ENCODE measurements around the gene CLINT1. TPM values are rescaled to one million over a fixed set of nuclear protein-coding genes. Genes with fewer than 3 reads are reported as not detected.

The CLINT1 gene
- polyA plus RNA-seq, 3 donors = 67.4 to 100 (median 71.9) TPM

DNA sequence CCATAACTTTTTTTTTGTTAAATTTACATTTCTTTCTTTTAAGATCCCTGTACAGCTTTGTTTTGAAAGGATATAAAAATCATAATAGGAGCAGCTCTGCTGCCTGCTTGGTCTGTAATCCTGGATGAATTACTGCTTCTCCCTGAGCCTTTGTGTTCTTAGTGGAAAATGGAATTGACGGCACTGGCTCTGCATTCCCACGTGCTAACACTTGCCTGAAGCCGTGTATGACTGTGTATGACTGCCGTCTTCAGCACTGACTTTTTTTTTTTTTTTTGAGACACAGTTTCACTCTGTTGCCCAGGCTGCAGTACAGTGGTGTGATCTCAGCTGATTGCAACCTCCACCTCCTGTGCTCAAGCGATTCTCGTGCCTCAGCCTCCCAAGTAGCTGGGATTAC lies 123.0 kb downstream of the CLINT1 start:
- Histone ChIP-seq H3K27me3 (ENCODE audit: control insufficient read depth in 2 of 2, insufficient read depth in 2 of 2, low read length in 2 of 2) (no peaks in the 10 kb centered on the region), H3K9me3 (replicated peaks in 1 of 2; ENCODE audit: control insufficient read depth in 1 of 2, insufficient read depth in 1 of 2, low read length in 2 of 2) (no peaks in the 10 kb centered on the region), H3K4me1 (ENCODE audit: control insufficient read depth in 1 of 2, insufficient read depth in 2 of 2, low read length in 2 of 2) (peaks cover 6% of the 10 kb centered on the region in 2 donors), H3K27ac (ENCODE audit: low read depth in 1 of 2, low read length in 2 of 2) (no peak overlapping the region), H3K36me3 (replicated peaks in 1 of 2; ENCODE audit: control insufficient read depth in 1 of 2, insufficient read depth in 2 of 2, low read length in 2 of 2) (peaks cover 28 to 73% of the 10 kb centered on the region in 2 donors), H2AFZ (ENCODE audit: insufficient read depth, low read depth, low read length, poor library complexity, severe bottlenecking) (no peak overlapping the region), H3K4me3 (replicated peaks in 1 of 3; ENCODE audit: low read depth in 2 of 3, low read length in 3 of 3) (no peak overlapping the region), H3K79me2 (ENCODE audit: insufficient read depth, low read length) (no peaks in the 10 kb centered on the region), H3K9ac (ENCODE audit: insufficient read depth, low read length, poor library complexity, severe bottlenecking) (no peak overlapping the region), H4K20me1 (ENCODE audit: insufficient read depth, low read length) (no peaks in the 10 kb centered on the region), H3K4me2 (replicated peaks; ENCODE audit: extremely low read depth, low read length, poor library complexity, severe bottlenecking) (no peak overlapping the region)
- intact Hi-C loops (cut with micrococcal nuclease) = no loop called here
- TF ChIP-seq, protein P1, sequence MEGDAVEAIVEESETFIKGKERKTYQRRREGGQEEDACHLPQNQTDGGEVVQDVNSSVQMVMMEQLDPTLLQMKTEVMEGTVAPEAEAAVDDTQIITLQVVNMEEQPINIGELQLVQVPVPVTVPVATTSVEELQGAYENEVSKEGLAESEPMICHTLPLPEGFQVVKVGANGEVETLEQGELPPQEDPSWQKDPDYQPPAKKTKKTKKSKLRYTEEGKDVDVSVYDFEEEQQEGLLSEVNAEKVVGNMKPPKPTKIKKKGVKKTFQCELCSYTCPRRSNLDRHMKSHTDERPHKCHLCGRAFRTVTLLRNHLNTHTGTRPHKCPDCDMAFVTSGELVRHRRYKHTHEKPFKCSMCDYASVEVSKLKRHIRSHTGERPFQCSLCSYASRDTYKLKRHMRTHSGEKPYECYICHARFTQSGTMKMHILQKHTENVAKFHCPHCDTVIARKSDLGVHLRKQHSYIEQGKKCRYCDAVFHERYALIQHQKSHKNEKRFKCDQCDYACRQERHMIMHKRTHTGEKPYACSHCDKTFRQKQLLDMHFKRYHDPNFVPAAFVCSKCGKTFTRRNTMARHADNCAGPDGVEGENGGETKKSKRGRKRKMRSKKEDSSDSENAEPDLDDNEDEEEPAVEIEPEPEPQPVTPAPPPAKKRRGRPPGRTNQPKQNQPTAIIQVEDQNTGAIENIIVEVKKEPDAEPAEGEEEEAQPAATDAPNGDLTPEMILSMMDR (IDR thresholded peaks at IDR 0.05) = no peak
- Mint-ChIP-seq H3K4me1 (peaks cover 5% of the 10 kb centered on the region), H3K36me3 (peaks cover 59 to 69% of the 10 kb centered on the region in 2 donors), H3K4me3 (no peak overlapping the region), H3K27ac (peak overlapping the region in 1 of 7 donors; percentile 44), H3K9me3 (no peaks in the 10 kb centered on the region), H3K27me3 (ENCODE audit: low read depth in 3 of 3) (peaks cover 0 to 2% (median 0%) of the 10 kb centered on the region in 3 donors)
- 100% methylated on average over 3 of the region's 6 CpGs for WGBS (ENCODE audit: insufficient coverage)
- DNase-seq = no peak

Small RNAs within 50 kb of the gene (small RNA-seq; reads per million reads assigned to genes)
- gene AC026407.1 (ENCODE audit: insufficient read length, low read depth) (not detected), gene RNU6-260P (ENCODE audit: insufficient read length, low read depth) (not detected)

Other genes starting within 250 kb of the CLINT1 start
- gene SOX30, start 206.7 kb downstream of the CLINT1 start, polyA plus RNA-seq = under 1 TPM; 0.03 to 0.22 (median 0.12) TPM
- not detected for gene C5orf52, start 187.6 kb downstream of the CLINT1 start, polyA plus RNA-seq
- 10 to 100 TPM in 1 of 3 donors, 1 to 10 TPM in 2; 7.6 to 12.2 (median 7.6) TPM for gene THG1L, start 127.7 kb downstream of the CLINT1 start, polyA plus RNA-seq
- gene LSM11, start 115.4 kb downstream of the CLINT1 start, polyA plus RNA-seq = 1 to 10 TPM in 1 of 3 donors, under 1 TPM in 2; 0.28 to 1.3 (median 0.41) TPM

All from CD14-positive monocyte (primary cell).